KMS-11 (cell line): ENCODE measurements around the gene GBA3.

Source experiments
- H2AFZ ChIP-seq: fragments of 200-600 bp; sonication (generic); 2 replicates; pipeline ENCODE4 v1.6.1; 2016; ENCODE audit warnings: antibody characterized with exemption, mixed run types, low read depth
- H3K27ac ChIP-seq: fragments of 200-600 bp; sonication (generic); 2 replicates; pipeline ENCODE4 v1.6.1; 2016; ENCODE audit warnings: mild to moderate bottlenecking, mixed run types
- H3K27me3 ChIP-seq: fragments of 200-600 bp; sonication (generic); 2 replicates; pipeline ENCODE4 v1.6.1; 2017; ENCODE audit warnings: mild to moderate bottlenecking, low read depth, mixed run types, moderate library complexity; ENCODE audit not compliant: insufficient read depth
- H3K36me3 ChIP-seq: fragments of 200-600 bp; sonication (generic); 2 replicates; pipeline ENCODE4 v1.6.1; 2017; ENCODE audit warnings: mild to moderate bottlenecking, mixed run types; ENCODE audit not compliant: insufficient read depth
- H3K4me1 ChIP-seq: fragments of 200-600 bp; sonication (generic); 2 replicates; pipeline ENCODE4 v1.6.1; 2016; ENCODE audit warnings: mild to moderate bottlenecking, low read depth, mixed run types; ENCODE audit not compliant: poor library complexity, severe bottlenecking
- H3K4me2 ChIP-seq: fragments of 200-600 bp; sonication (generic); 2 replicates; pipeline ENCODE4 v1.7.0; 2016; ENCODE audit warnings: mild to moderate bottlenecking, mixed run types
- H3K4me3 ChIP-seq: fragments of 200-600 bp; sonication (generic); IDR thresholded peaks from 2 replicates; pipeline ENCODE4 v1.6.1; 2017; ENCODE audit warnings: low read depth, low read length, mixed read lengths; ENCODE audit not compliant: insufficient read depth
- H3K79me2 ChIP-seq: fragments of 200-600 bp; sonication (generic); 2 replicates; pipeline ENCODE4 v1.6.1; 2016; ENCODE audit warnings: low read depth, mixed run types; ENCODE audit not compliant: insufficient read depth
- H3K9ac ChIP-seq: fragments of 200-600 bp; sonication (generic); 2 replicates; pipeline ENCODE4 v1.6.1; 2016; ENCODE audit warnings: mild to moderate bottlenecking, mixed run types
- H4K20me1 ChIP-seq: fragments of 200-600 bp; sonication (generic); 2 replicates; pipeline ENCODE4 v1.6.1; 2016; ENCODE audit warnings: mild to moderate bottlenecking, mixed run types; ENCODE audit not compliant: insufficient read depth
- CTCF ChIP-seq: fragments of 200-600 bp; sonication (generic); conservative IDR thresholded peaks from 2 replicates; pipeline ENCODE4 v1.6.1; 2017; ENCODE audit warnings: low read depth, mild to moderate bottlenecking, antibody characterized with exemption, low read length, moderate library complexity, mixed read lengths

Gene GBA3

GRCh38 chr4:22707390-22707789 is 14.7 kb downstream of the GBA3 start:
- no peaks in the 10 kb centered on the region for H3K36me3 ChIP-seq
- no peaks in the 10 kb centered on the region for H3K79me2 ChIP-seq
- TF ChIP-seq CTCF: no peak
- H4K20me1 ChIP-seq: no peaks in the 10 kb centered on the region
- no peaks in the 10 kb centered on the region for H3K4me1 ChIP-seq
- H3K27me3 ChIP-seq: no peaks in the 10 kb centered on the region
- H3K4me3 ChIP-seq: no peak overlapping the region
- H2AFZ ChIP-seq: no peak overlapping the region
- no peak overlapping the region for H3K4me2 ChIP-seq
- no peak overlapping the region for H3K9ac ChIP-seq
- no peak overlapping the region for H3K27ac ChIP-seq

GRCh38 chr4:22708961-22709360 is 16.2 kb downstream of the GBA3 start:
- H4K20me1 ChIP-seq: no peaks in the 10 kb centered on the region
- no peaks in the 10 kb centered on the region for H3K79me2 ChIP-seq
- H3K4me2 ChIP-seq: no peak overlapping the region
- no peak for TF ChIP-seq CTCF
- H3K4me1 ChIP-seq: no peaks in the 10 kb centered on the region
- no peaks in the 10 kb centered on the region for H3K27me3 ChIP-seq
- no peaks in the 10 kb centered on the region for H3K36me3 ChIP-seq
- no peak overlapping the region for H3K4me3 ChIP-seq
- no peak overlapping the region for H2AFZ ChIP-seq
- no peak overlapping the region for H3K27ac ChIP-seq
- H3K9ac ChIP-seq: no peak overlapping the region

- H3K9ac ChIP-seq: no peak overlapping the region
- no peak for TF ChIP-seq CTCF
These were observed 19.4 kb downstream of the GBA3 start for GRCh38 chr4:22712105-22712504.

GRCh38 chr4:22712529-22712928 is 19.8 kb downstream of the GBA3 start:
- H3K9ac ChIP-seq: no peak overlapping the region

More at GRCh38 chr4:22712105-22712504, 19.4 kb downstream of the GBA3 start:
- H3K4me2 ChIP-seq: no peak overlapping the region
- no peaks in the 10 kb centered on the region for H3K36me3 ChIP-seq
- no peak overlapping the region for H3K27ac ChIP-seq
- H3K4me1 ChIP-seq: no peaks in the 10 kb centered on the region
- H2AFZ ChIP-seq: no peak overlapping the region
- H3K27me3 ChIP-seq: no peaks in the 10 kb centered on the region
- H3K4me3 ChIP-seq: no peak overlapping the region
- H4K20me1 ChIP-seq: no peaks in the 10 kb centered on the region
- H3K79me2 ChIP-seq: no peaks in the 10 kb centered on the region

More at GRCh38 chr4:22712529-22712928, 19.8 kb downstream of the GBA3 start:
- no peaks in the 10 kb centered on the region for H3K4me1 ChIP-seq
- no peaks in the 10 kb centered on the region for H3K36me3 ChIP-seq
- TF ChIP-seq CTCF: no peak
- no peaks in the 10 kb centered on the region for H3K27me3 ChIP-seq
- H3K79me2 ChIP-seq: no peaks in the 10 kb centered on the region
- no peak overlapping the region for H2AFZ ChIP-seq
- H3K4me3 ChIP-seq: no peak overlapping the region
- no peaks in the 10 kb centered on the region for H4K20me1 ChIP-seq
- H3K27ac ChIP-seq: no peak overlapping the region
- H3K4me2 ChIP-seq: no peak overlapping the region
